ENCODE data around the gene FARP1. TPM values are rescaled to one million over a fixed set of nuclear protein-coding genes. Genes with fewer than 3 reads are reported as not detected.
A peak's percentile ranks its signal among the peaks of the same experiment; 100 is the strongest.

FARP1 gene
- total RNA-seq, 1 donor from 2014 or later = 128 TPM

GRCh38 chr13:98219685-98220084 is 76.8 kb downstream of the FARP1 start:
- TF ChIP-seq EZH2 (IDR thresholded peaks at IDR 0.05; ENCODE audit: insufficient read depth, low read length) (no peak), CTCF (IDR thresholded peaks at IDR 0.05; ENCODE audit: insufficient read depth, low read depth, low read length) (no peak)
- no peak overlapping the region for H3K4me3 ChIP-seq (ENCODE audit: insufficient read depth, low read depth, low read length)
- no peak for FAIRE-seq
- Mint-ChIP-seq H3K27me3 (ENCODE audit: low read depth, unreplicated experiment) (no peaks in the 10 kb centered on the region), H3K4me1 (ENCODE audit: low read depth, unreplicated experiment) (peaks cover 31% of the 10 kb centered on the region), H3K27ac (ENCODE audit: unreplicated experiment) (no peak overlapping the region), H3K4me3 (ENCODE audit: unreplicated experiment) (no peak overlapping the region), H3K36me3 (ENCODE audit: low read depth, unreplicated experiment) (peaks cover 8% of the 10 kb centered on the region), H3K9me3 (ENCODE audit: unreplicated experiment) (no peaks in the 10 kb centered on the region)
- H3K27ac ChIP-seq (ENCODE audit: low read depth, low read length) = no peak overlapping the region
- H3K9ac ChIP-seq (ENCODE audit: low read length) = no peak overlapping the region
- no peaks in the 10 kb centered on the region for H3K9me3 ChIP-seq (ENCODE audit: insufficient read depth, low read depth, low read length)
- no peaks in the 10 kb centered on the region for H3K36me3 ChIP-seq (ENCODE audit: insufficient read depth, low read length)
- H2AFZ ChIP-seq (ENCODE audit: low read depth, low read length) = no peak overlapping the region
- no peak overlapping the region for H3K4me2 ChIP-seq (ENCODE audit: low read length)
- peaks cover 38% of the 10 kb centered on the region for H3K4me1 ChIP-seq (ENCODE audit: insufficient read depth, low read length)
- H3K27me3 ChIP-seq (ENCODE audit: insufficient read depth, low read length) = no peaks in the 10 kb centered on the region
- DNase-seq (ENCODE audit: low read depth) = no peak
- peaks cover 21% of the 10 kb centered on the region for H4K20me1 ChIP-seq (ENCODE audit: insufficient read depth, low read length)
- H3K79me2 ChIP-seq (ENCODE audit: insufficient read depth, low read length) = peaks cover 36% of the 10 kb centered on the region

- Mint-ChIP-seq H3K9me3 (ENCODE audit: unreplicated experiment) (no peaks in the 10 kb centered on the region), H3K4me3 (ENCODE audit: unreplicated experiment) (no peak overlapping the region), H3K36me3 (ENCODE audit: low read depth, unreplicated experiment) (peaks cover 12% of the 10 kb centered on the region), H3K27ac (ENCODE audit: unreplicated experiment) (no peak overlapping the region), H3K4me1 (ENCODE audit: low read depth, unreplicated experiment) (peaks cover 30% of the 10 kb centered on the region), H3K27me3 (ENCODE audit: low read depth, unreplicated experiment) (no peaks in the 10 kb centered on the region)
- Histone ChIP-seq H3K9ac (ENCODE audit: low read length) (no peak overlapping the region), H3K4me1 (ENCODE audit: insufficient read depth, low read length) (peaks cover 35% of the 10 kb centered on the region), H3K79me2 (ENCODE audit: insufficient read depth, low read length) (peaks cover 43% of the 10 kb centered on the region), H3K27me3 (ENCODE audit: insufficient read depth, low read length) (no peaks in the 10 kb centered on the region), H3K27ac (ENCODE audit: low read depth, low read length) (no peak overlapping the region), H2AFZ (ENCODE audit: low read depth, low read length) (no peak overlapping the region), H4K20me1 (ENCODE audit: insufficient read depth, low read length) (peaks cover 27% of the 10 kb centered on the region), H3K36me3 (ENCODE audit: insufficient read depth, low read length) (no peaks in the 10 kb centered on the region), H3K4me3 (ENCODE audit: insufficient read depth, low read depth, low read length) (no peak overlapping the region), H3K4me2 (ENCODE audit: low read length) (no peak overlapping the region), H3K9me3 (ENCODE audit: insufficient read depth, low read depth, low read length) (no peaks in the 10 kb centered on the region)
- DNase-seq (ENCODE audit: low read depth) (peak; percentile 40), FAIRE-seq (no peak)
- TF ChIP-seq CTCF (IDR thresholded peaks at IDR 0.05; ENCODE audit: insufficient read depth, low read depth, low read length) (no peak), EZH2 (IDR thresholded peaks at IDR 0.05; ENCODE audit: insufficient read depth, low read length) (no peak)
Observed at GRCh38 chr13:98220271-98220791, 77.4 kb downstream of the FARP1 start.

- FAIRE-seq = peak; percentile 62
- no peak overlapping the region for H3K4me3 Mint-ChIP-seq (ENCODE audit: unreplicated experiment)
- TF ChIP-seq EZH2 (IDR thresholded peaks at IDR 0.05; ENCODE audit: insufficient read depth, low read length) (no peak), CTCF (IDR thresholded peaks at IDR 0.05; ENCODE audit: insufficient read depth, low read depth, low read length) (no peak)
- peaks cover 15% of the 10 kb centered on the region for H3K36me3 Mint-ChIP-seq (ENCODE audit: low read depth, unreplicated experiment)
- H3K4me3 ChIP-seq (ENCODE audit: insufficient read depth, low read depth, low read length) = no peak overlapping the region
- H3K27me3 Mint-ChIP-seq (ENCODE audit: low read depth, unreplicated experiment) = no peaks in the 10 kb centered on the region
- H3K27ac Mint-ChIP-seq (ENCODE audit: unreplicated experiment) = no peak overlapping the region
- H3K9ac ChIP-seq (ENCODE audit: low read length) = no peak overlapping the region
- peaks cover 26% of the 10 kb centered on the region for H3K4me1 ChIP-seq (ENCODE audit: insufficient read depth, low read length)
- DNase-seq (ENCODE audit: low read depth) = no peak
- no peak overlapping the region for H3K4me2 ChIP-seq (ENCODE audit: low read length)
- H3K36me3 ChIP-seq (ENCODE audit: insufficient read depth, low read length) = no peaks in the 10 kb centered on the region
- H3K9me3 Mint-ChIP-seq (ENCODE audit: unreplicated experiment) = no peaks in the 10 kb centered on the region
- H3K9me3 ChIP-seq (ENCODE audit: insufficient read depth, low read depth, low read length) = no peaks in the 10 kb centered on the region
- no peaks in the 10 kb centered on the region for H3K27me3 ChIP-seq (ENCODE audit: insufficient read depth, low read length)
- peaks cover 21% of the 10 kb centered on the region for H3K4me1 Mint-ChIP-seq (ENCODE audit: low read depth, unreplicated experiment)
- no peak overlapping the region for H2AFZ ChIP-seq (ENCODE audit: low read depth, low read length)
- H3K79me2 ChIP-seq (ENCODE audit: insufficient read depth, low read length) = peaks cover 49% of the 10 kb centered on the region
- H3K27ac ChIP-seq (ENCODE audit: low read depth, low read length) = no peak overlapping the region
- H4K20me1 ChIP-seq (ENCODE audit: insufficient read depth, low read length) = peaks cover 35% of the 10 kb centered on the region
Observed at GRCh38 chr13:98221234-98221633, 78.3 kb downstream of the FARP1 start.

All from astrocyte (in vitro differentiated cells and primary cell).